NCI-H128 (cell line): ENCODE results near the gene MID1IP1.

Experiments used
- DNase-seq: peaks from one replicate; lab custom pipeline; 2025; ENCODE audit not compliant: unreplicated experiment; lab: John Stamatoyannopoulos, UW

Gene MID1IP1

GRCh38 chrX:38800981-38801845 is at the start of gene MID1IP1:
MID1IP1 (plus strand) TSS chrX:38801459; CDS start chrX:38804947, 3,488 bp downstream.
- peak; percentile 85 for DNase-seq

GRCh38 chrX:38754102-38754790 is 47.0 kb upstream of the MID1IP1 start:
- DNase-seq: peak; percentile 3

GRCh38 chrX:38754818-38755718 is 46.2 kb upstream of the MID1IP1 start:
- no peak for DNase-seq

- no peak for DNase-seq
Measured at GRCh38 chrX:38760883-38761282, 40.4 kb upstream of the MID1IP1 start.

GRCh38 chrX:38768079-38768478 is 33.2 kb upstream of the MID1IP1 start:
- DNase-seq: no peak

- DNase-seq: no peak
Measured at GRCh38 chrX:38770152-38770551, 31.1 kb upstream of the MID1IP1 start.

- DNase-seq: no peak
Measured at GRCh38 chrX:38774249-38774648, 27.0 kb upstream of the MID1IP1 start.

GRCh38 chrX:38796946-38797345 is 4.3 kb upstream of the MID1IP1 start:
- DNase-seq: no peak

- DNase-seq: no peak
Measured at GRCh38 chrX:38798956-38799355, 2.3 kb upstream of the MID1IP1 start.

GRCh38 chrX:38799995-38800580 is 1.2 kb upstream of the MID1IP1 start:
- no peak for DNase-seq

- no peak for DNase-seq
Measured at GRCh38 chrX:38803243-38803587, 2.0 kb downstream of the MID1IP1 start.

- DNase-seq: no peak
Measured at GRCh38 chrX:38803588-38804431, 2.6 kb downstream of the MID1IP1 start.

- no peak for DNase-seq
Measured at GRCh38 chrX:38804432-38804681, 3.1 kb downstream of the MID1IP1 start.

- no peak for DNase-seq
Measured at GRCh38 chrX:38804682-38805431, 3.6 kb downstream of the MID1IP1 start.

GRCh38 chrX:38805432-38806389 is 4.5 kb downstream of the MID1IP1 start:
- DNase-seq: no peak

GRCh38 chrX:38806875-38807621 is 5.8 kb downstream of the MID1IP1 start:
- DNase-seq: no peak

GRCh38 chrX:38807873-38808272 is 6.6 kb downstream of the MID1IP1 start:
- no peak for DNase-seq
